WERI-Rb-1 (cell line): ENCODE results near the gene TMEM100.

Experiments
- DNase-seq: peaks from one replicate; pipeline ENCODE4 v3.0.0-alpha.2; 2020
- H3K27ac ChIP-seq: fragments of 250-450 bp; sonication (Bioruptor Pico); 2 replicates; pipeline ENCODE4 v1.5.1; 2020; ENCODE audit warnings: mild to moderate bottlenecking, moderate library complexity
- H3K27me3 ChIP-seq: fragments of 250-450 bp; sonication (Bioruptor Pico); 2 replicates; pipeline ENCODE4 v1.5.1; 2021; ENCODE audit warnings: mild to moderate bottlenecking, low read depth, moderate library complexity; ENCODE audit not compliant: insufficient read depth, severe bottlenecking
- H3K36me3 ChIP-seq: fragments of 250-450 bp; sonication (Bioruptor Pico); 2 replicates; pipeline ENCODE4 v1.5.1; 2020; ENCODE audit warnings: mild to moderate bottlenecking, moderate library complexity
- H3K4me3 ChIP-seq: 2 replicates; pipeline ENCODE4 v1.5.1; 2011; ENCODE audit warnings: low read depth, mild to moderate bottlenecking, control low read depth, low read length
- H3K9me3 ChIP-seq: fragments of 250-450 bp; sonication (Bioruptor Pico); 2 replicates; pipeline ENCODE4 v1.5.1; 2021; ENCODE audit warnings: mild to moderate bottlenecking, moderate library complexity; ENCODE audit not compliant: severe bottlenecking
- TF ChIP-seq, protein P1 (sequence below): IDR thresholded peaks from 2 replicates; pipeline ENCODE4 v1.5.1; 2011; ENCODE audit warnings: low read depth, mild to moderate bottlenecking, control low read depth, inconsistent platforms, low read length

TMEM100 gene

DNA sequence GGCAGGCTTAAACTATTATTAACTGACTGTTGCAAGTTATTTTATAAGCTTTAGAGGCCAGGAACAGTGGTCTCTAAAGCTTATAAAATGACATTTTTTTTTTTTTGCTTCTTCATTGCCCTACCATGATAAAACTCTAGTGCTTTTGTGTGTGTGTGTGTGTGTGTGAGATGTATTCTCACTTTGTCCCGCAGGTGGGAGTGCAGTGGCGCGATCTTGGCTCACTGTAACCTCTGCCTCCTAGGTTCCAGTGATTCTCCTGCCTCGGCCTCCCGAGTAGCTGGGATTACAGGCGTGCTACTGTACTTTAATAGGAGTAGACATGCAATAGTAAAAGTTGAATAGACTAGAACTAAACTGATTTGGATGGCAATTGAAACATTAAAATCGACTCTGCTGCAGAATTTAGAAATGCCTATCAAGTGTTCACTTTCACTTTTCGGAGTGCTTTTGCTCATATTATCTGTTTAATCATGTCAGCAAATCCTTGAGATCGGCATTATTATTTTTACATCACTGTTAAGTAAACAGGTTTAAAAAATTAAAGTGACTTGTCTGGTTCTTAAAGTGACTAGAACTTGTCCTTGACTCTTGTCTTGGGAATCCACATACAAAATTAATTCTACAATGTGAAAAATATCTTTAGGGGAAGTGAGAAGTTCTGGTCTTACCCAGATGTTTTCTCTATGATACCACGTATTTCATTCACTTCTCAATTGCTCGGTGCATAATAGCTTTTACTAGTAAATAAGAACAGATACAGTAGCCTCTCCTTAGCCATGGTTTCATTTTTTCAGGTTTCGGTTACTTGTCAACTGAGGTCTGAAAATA, 19.8 kb upstream of the TMEM100 start:
- Histone ChIP-seq H3K4me3 (no peak overlapping the region), H3K27me3 (no peaks in the 10 kb centered on the region), H3K27ac (no peak overlapping the region), H3K9me3 (no peaks in the 10 kb centered on the region), H3K36me3 (no peaks in the 10 kb centered on the region)
- DNase-seq = no peak
- TF ChIP-seq, protein P1, sequence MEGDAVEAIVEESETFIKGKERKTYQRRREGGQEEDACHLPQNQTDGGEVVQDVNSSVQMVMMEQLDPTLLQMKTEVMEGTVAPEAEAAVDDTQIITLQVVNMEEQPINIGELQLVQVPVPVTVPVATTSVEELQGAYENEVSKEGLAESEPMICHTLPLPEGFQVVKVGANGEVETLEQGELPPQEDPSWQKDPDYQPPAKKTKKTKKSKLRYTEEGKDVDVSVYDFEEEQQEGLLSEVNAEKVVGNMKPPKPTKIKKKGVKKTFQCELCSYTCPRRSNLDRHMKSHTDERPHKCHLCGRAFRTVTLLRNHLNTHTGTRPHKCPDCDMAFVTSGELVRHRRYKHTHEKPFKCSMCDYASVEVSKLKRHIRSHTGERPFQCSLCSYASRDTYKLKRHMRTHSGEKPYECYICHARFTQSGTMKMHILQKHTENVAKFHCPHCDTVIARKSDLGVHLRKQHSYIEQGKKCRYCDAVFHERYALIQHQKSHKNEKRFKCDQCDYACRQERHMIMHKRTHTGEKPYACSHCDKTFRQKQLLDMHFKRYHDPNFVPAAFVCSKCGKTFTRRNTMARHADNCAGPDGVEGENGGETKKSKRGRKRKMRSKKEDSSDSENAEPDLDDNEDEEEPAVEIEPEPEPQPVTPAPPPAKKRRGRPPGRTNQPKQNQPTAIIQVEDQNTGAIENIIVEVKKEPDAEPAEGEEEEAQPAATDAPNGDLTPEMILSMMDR = no peak

DNA sequence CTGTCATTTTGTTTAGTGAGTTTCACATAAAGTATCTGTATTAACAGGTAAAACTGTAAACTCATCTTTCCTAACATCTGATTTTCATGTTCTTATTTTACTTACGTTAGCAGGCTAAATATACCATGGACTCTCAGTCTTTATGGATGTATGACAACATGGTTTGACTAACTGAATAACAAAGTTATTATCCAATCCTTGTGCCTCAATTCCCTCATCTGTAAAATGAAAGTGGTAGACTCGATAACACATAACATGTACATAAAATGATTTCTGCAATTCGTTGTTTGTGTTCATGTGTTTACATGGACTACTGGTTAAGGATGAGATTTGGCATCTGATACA, 18.7 kb upstream of the TMEM100 start:
- Histone ChIP-seq H3K9me3 (no peaks in the 10 kb centered on the region), H3K4me3 (no peak overlapping the region), H3K36me3 (no peaks in the 10 kb centered on the region), H3K27me3 (no peaks in the 10 kb centered on the region), H3K27ac (no peak overlapping the region)
- no peak for DNase-seq
- TF ChIP-seq, protein P1 = no peak

DNA sequence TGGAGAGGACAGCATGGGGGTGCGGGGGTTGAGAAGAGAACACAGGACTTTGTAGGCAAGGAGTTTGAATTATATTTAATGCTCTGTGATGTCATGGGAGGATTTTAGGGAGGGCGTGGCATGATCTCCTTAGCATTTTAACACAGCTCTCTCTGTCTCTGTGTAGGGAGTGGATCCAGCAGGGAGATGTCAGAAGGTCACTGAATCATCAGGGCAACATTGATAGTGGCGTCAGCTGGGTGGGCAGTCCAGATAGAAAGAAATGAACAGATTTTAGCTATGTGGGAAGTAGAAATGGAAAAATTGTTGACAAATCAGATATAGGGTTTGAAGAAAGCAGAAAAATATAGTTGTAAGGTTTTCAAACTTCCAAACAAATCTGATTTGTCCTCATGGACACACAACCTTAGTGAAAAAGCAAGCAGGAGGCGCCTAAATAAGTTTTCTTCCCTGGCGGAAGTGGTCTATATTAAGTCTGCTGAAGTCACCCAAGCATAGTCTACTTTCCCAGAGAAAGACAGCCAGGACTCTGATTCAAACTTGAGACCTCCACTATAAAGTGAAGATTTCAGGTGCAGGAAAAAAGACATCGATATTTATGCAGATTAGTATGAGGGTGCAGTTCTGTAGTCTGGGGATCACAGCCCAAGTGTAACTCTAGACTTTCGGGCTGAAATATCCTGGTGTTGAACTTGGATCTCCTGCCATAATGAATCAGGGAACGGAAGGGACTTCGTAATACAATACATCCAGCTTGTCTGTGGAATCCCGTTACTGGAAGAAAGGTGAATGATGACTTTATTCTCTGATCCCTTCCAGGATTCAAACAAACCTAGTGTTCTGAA, 18.1 kb upstream of the TMEM100 start:
- DNase-seq = no peak
- Histone ChIP-seq H3K9me3 (no peaks in the 10 kb centered on the region), H3K27me3 (no peaks in the 10 kb centered on the region), H3K4me3 (no peak overlapping the region), H3K36me3 (no peaks in the 10 kb centered on the region), H3K27ac (no peak overlapping the region)
- TF ChIP-seq, protein P1 = no peak

DNA sequence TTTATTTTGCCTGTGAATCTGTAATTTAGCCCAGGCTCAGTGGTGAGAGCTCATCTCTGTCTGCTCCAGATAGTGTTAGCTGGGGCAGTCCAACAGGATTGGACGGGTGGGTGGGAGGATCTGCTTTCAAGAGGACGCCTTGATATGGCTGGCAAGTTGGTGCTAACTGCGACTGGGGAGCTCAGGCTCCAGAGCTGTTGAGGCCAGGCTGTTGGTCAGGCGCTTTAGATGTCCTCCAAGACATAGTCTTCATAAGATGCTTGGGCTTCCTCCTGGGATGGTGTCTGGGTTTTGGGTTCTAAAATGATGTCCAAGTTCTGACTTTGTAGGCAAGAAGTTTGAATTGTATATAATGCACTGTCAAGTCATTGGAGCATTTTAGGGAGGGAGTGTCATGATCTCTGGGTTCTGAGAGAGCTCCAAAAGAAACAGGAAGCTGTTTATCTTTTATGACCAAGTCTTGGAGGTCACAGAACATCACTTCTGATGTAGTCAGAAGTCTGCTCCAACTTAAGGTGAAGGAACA, 15.4 kb upstream of the TMEM100 start:
- no peaks in the 10 kb centered on the region for H3K36me3 ChIP-seq
- H3K27ac ChIP-seq = no peak overlapping the region
- TF ChIP-seq, protein P1 = no peak
- H3K9me3 ChIP-seq = no peaks in the 10 kb centered on the region
- DNase-seq = no peak
- H3K4me3 ChIP-seq = no peak overlapping the region
- no peaks in the 10 kb centered on the region for H3K27me3 ChIP-seq

DNA sequence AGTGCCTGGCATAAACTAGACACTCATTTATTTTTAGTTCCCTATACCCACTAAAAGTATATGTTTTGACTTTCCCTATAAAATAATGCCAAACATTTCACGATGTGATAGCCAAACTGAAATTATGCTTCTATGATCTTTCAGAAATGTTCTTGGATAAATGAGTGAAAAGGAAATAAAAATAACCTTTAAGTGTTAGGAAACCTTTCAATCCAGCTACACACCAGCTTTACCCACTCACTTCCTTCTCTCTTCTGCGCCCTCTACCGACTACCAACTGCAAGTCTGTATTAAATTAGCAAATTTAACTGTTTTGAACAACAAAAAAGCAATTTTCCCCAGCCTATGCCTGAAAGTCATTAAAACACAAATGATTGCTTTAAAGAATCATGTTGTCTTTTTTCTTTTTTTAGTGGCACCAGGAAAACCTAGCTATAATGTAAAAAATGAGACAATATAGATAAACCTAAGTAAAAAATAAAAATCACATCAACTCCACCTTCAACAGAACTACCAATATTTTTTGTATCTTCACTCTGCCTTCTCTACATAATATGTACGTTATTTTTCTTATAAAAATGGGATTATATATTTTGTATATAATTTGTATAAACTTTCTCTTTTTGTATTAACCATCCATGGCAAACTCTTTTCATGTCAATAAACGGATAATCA, 13.2 kb upstream of the TMEM100 start:
- Histone ChIP-seq H3K27ac (no peak overlapping the region), H3K27me3 (no peaks in the 10 kb centered on the region), H3K4me3 (no peak overlapping the region), H3K9me3 (no peaks in the 10 kb centered on the region), H3K36me3 (no peaks in the 10 kb centered on the region)
- TF ChIP-seq, protein P1 = peak; percentile 37
- no peak for DNase-seq
